ENCODE results near the gene CHMP2A. TPM values are rescaled to one million over a fixed set of nuclear protein-coding genes. Genes with fewer than 3 reads are reported as not detected.

Gene CHMP2A
- total RNA-seq, 1 donor from 2014 or later, result 105 TPM

DNA sequence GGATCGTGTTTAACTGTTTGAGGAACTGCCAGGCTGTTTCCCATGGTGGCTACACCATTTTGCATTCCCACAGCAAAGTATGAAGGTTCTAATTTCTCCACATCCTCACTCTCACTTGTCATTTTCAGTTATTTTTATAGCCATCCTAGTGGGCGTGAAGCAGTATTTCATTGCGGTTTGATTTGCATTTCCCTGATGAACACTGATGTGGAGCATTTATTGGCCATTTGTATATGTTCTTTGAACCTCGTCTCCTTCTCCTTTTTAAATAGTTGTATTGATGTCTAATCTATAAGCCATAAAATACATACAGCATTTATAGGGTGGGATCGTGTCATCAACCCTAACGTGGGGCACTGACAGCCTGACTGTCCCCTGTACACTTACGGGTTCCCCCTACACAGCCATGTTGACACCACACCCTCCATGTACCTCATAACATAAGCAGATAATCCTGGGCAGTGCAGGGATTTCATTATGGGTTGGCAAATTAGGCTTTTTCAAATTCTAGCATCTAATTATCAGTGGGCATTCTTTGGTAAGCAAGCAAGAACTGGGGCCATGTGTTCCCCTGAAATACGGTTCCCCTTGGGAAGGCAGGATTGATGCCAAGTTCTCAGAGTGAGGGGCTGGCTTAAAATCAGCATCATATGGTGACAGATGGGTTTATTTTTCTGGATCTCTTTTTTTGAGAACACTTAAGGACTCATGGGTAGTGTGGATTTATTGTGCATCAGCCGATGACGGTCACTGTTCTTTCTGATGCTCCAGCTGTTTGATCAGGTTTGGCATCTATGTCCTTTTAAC is 23.7 kb downstream of the CHMP2A start:
- intact Hi-C loops (cut with micrococcal nuclease), result no loop called here
- Mint-ChIP-seq H3K4me3 (ENCODE audit: low read depth) (no peak overlapping the region), H3K36me3 (ENCODE audit: low read depth) (no peaks in the 10 kb centered on the region), H3K9me3 (no peaks in the 10 kb centered on the region), H3K27me3 (ENCODE audit: low read depth) (peaks cover 5% of the 10 kb centered on the region), H3K27ac (no peak overlapping the region), H3K4me1 (ENCODE audit: low read depth) (no peaks in the 10 kb centered on the region)
- DNase-seq (ENCODE audit: low spot score), result no peak

GRCh38 chr19:58529405-58529804 is 25.5 kb downstream of the CHMP2A start:
- Mint-ChIP-seq H3K27ac (no peak overlapping the region), H3K4me3 (ENCODE audit: low read depth) (no peak overlapping the region), H3K36me3 (ENCODE audit: low read depth) (no peaks in the 10 kb centered on the region), H3K4me1 (ENCODE audit: low read depth) (no peaks in the 10 kb centered on the region), H3K27me3 (ENCODE audit: low read depth) (peaks cover 5% of the 10 kb centered on the region), H3K9me3 (no peaks in the 10 kb centered on the region)
- no peak for DNase-seq (ENCODE audit: low spot score)
- intact Hi-C loops (cut with micrococcal nuclease), result no loop called here

DNA sequence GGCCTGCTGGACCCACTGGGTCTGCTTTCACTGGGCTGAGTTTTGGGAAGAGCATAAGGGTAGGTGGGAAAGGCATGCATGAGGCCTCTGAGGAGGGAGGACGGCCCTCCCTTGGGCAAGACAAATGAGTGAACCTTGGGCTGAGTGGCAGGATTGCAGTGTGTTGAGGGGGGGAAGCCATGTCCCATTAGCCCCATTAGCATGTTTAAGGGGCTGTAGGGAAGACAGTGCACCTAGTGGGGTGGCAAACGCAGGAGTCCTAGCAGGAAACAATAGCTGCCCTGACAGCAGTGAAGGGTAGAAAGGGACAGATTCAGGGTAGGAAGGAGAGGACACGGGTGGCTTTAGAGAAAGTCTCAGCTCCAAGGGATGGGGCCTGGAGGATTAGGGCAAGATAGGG is 32.2 kb downstream of the CHMP2A start:
- no peak overlapping the region for H3K27ac Mint-ChIP-seq
- H3K4me3 Mint-ChIP-seq (ENCODE audit: low read depth), result no peak overlapping the region
- H3K9me3 Mint-ChIP-seq, result no peaks in the 10 kb centered on the region
- H3K36me3 Mint-ChIP-seq (ENCODE audit: low read depth), result peaks cover 12% of the 10 kb centered on the region
- intact Hi-C loops (cut with micrococcal nuclease), result no loop called here
- H3K27me3 Mint-ChIP-seq (ENCODE audit: low read depth), result no peaks in the 10 kb centered on the region
- no peak for DNase-seq (ENCODE audit: low spot score)
- H3K4me1 Mint-ChIP-seq (ENCODE audit: low read depth), result peaks cover 17% of the 10 kb centered on the region

- no peaks in the 10 kb centered on the region for H3K9me3 Mint-ChIP-seq
- H3K27me3 Mint-ChIP-seq (ENCODE audit: low read depth), result no peaks in the 10 kb centered on the region
- intact Hi-C loops (cut with micrococcal nuclease), result no loop called here
- H3K36me3 Mint-ChIP-seq (ENCODE audit: low read depth), result peaks cover 16% of the 10 kb centered on the region
- DNase-seq (ENCODE audit: low spot score), result no peak
- peaks cover 18% of the 10 kb centered on the region for H3K4me1 Mint-ChIP-seq (ENCODE audit: low read depth)
- H3K27ac Mint-ChIP-seq, result no peak overlapping the region
- H3K4me3 Mint-ChIP-seq (ENCODE audit: low read depth), result peak overlapping the region; percentile 59
These were observed 33.3 kb downstream of the CHMP2A start for GRCh38 chr19:58521651-58522050.

GRCh38 chr19:58520257-58520599 is 34.7 kb downstream of the CHMP2A start:
- H3K4me3 Mint-ChIP-seq (ENCODE audit: low read depth), result peak overlapping the region; percentile 99
- H3K27ac Mint-ChIP-seq, result peak overlapping the region; percentile 98
- H3K27me3 Mint-ChIP-seq (ENCODE audit: low read depth), result no peaks in the 10 kb centered on the region
- peaks cover 26% of the 10 kb centered on the region for H3K4me1 Mint-ChIP-seq (ENCODE audit: low read depth)
- DNase-seq (ENCODE audit: low spot score), result no peak
- no peaks in the 10 kb centered on the region for H3K9me3 Mint-ChIP-seq
- H3K36me3 Mint-ChIP-seq (ENCODE audit: low read depth), result peaks cover 30% of the 10 kb centered on the region
- intact Hi-C loops (cut with micrococcal nuclease), result no loop called here

- intact Hi-C loops (cut with micrococcal nuclease), result loop anchor here (1.0 to 2.0 kb wide), 9 partner anchors 20 to 337 kb away; partner anchors contain the start of genes CHMP2A, RPS5 and TRIM28
- Mint-ChIP-seq H3K9me3 (no peaks in the 10 kb centered on the region), H3K27ac (peak within 1 kb of the TSS; percentile 98)
These were observed 35.3 kb downstream of the CHMP2A start, which contains the start of gene ZBTB45 for GRCh38 chr19:58519355-58520256. Gene ZBTB45, minus strand, starts transcription at chr19:58519810. Its CDS starts 2,137 bp downstream, at chr19:58517673.

GRCh38 chr19:58519087-58519354 is 35.9 kb downstream of the CHMP2A start:
- Mint-ChIP-seq H3K9me3 (no peaks in the 10 kb centered on the region), H3K36me3 (ENCODE audit: low read depth) (peaks cover 41% of the 10 kb centered on the region), H3K27me3 (ENCODE audit: low read depth) (no peaks in the 10 kb centered on the region), H3K4me1 (ENCODE audit: low read depth) (peaks cover 29% of the 10 kb centered on the region), H3K4me3 (ENCODE audit: low read depth) (peak overlapping the region; percentile 99), H3K27ac (peak overlapping the region; percentile 98)
- DNase-seq (ENCODE audit: low spot score), result peak; percentile 50
- intact Hi-C loops (cut with micrococcal nuclease), result loop anchor here (1.0 to 2.0 kb wide), 9 partner anchors 20 to 337 kb away; partner anchors contain the start of genes CHMP2A, RPS5 and TRIM28

More at GRCh38 chr19:58519355-58520256, 35.3 kb downstream of the CHMP2A start, which contains the start of gene ZBTB45:
- DNase-seq (ENCODE audit: low spot score), result peak; percentile 90
- Mint-ChIP-seq H3K4me3 (ENCODE audit: low read depth) (peak within 1 kb of the TSS; percentile 99), H3K27me3 (ENCODE audit: low read depth) (no peaks in the 10 kb centered on the region), H3K4me1 (ENCODE audit: low read depth) (peaks cover 29% of the 10 kb centered on the region), H3K36me3 (ENCODE audit: low read depth) (peaks cover 35% of the 10 kb centered on the region)

- Mint-ChIP-seq H3K4me1 (ENCODE audit: low read depth) (peaks cover 32% of the 10 kb centered on the region), H3K27ac (peak overlapping the region; percentile 98), H3K9me3 (no peaks in the 10 kb centered on the region), H3K27me3 (ENCODE audit: low read depth) (no peaks in the 10 kb centered on the region), H3K4me3 (ENCODE audit: low read depth) (peak overlapping the region; percentile 99), H3K36me3 (ENCODE audit: low read depth) (peaks cover 42% of the 10 kb centered on the region)
- DNase-seq (ENCODE audit: low spot score), result no peak
- intact Hi-C loops (cut with micrococcal nuclease), result loop anchor here (1.0 to 2.0 kb wide), 9 partner anchors 19 to 336 kb away; partner anchors contain the start of genes CHMP2A, RPS5 and TRIM28
These were observed 36.4 kb downstream of the CHMP2A start for GRCh38 chr19:58518256-58519086.

- H3K4me3 Mint-ChIP-seq (ENCODE audit: low read depth), result peak overlapping the region; percentile 42
- no peaks in the 10 kb centered on the region for H3K9me3 Mint-ChIP-seq
- H3K4me1 Mint-ChIP-seq (ENCODE audit: low read depth), result peaks cover 36% of the 10 kb centered on the region
- intact Hi-C loops (cut with micrococcal nuclease), result no loop called here
- H3K27ac Mint-ChIP-seq, result no peak overlapping the region
- H3K27me3 Mint-ChIP-seq (ENCODE audit: low read depth), result no peaks in the 10 kb centered on the region
- no peak for DNase-seq (ENCODE audit: low spot score)
- H3K36me3 Mint-ChIP-seq (ENCODE audit: low read depth), result peaks cover 42% of the 10 kb centered on the region
These were observed 37.7 kb downstream of the CHMP2A start for GRCh38 chr19:58516964-58517833.

DNA sequence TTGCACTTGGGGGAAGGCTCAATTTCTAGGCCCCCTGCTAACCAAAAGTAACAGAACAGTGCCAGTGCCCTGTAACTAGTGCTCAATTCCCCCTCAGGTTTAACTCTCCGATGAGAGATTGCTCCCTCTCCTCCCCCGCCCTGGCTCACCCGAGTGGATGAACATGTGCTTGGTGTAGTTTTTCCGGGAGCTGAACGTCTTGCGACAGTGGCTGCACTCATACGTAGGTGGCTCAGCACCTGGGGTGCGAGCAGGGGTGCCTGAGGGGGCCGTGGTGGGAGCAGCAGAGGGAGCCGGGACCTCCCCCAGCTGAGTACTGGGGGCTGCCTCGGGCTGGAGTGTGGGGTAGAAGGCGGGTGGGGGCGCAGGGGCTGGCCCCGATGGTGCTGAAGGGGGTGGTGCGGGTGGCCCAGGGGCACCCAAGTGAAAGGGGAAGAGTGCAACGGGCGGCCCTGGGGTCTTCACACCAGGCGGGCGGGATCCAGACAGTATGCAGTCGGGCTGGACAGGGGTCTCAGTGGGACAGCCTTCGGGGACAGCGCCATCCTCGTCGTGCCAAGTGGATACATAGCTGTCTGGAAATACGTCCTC is 38.6 kb downstream of the CHMP2A start:
- no peaks in the 10 kb centered on the region for H3K27me3 Mint-ChIP-seq (ENCODE audit: low read depth)
- peaks cover 36% of the 10 kb centered on the region for H3K4me1 Mint-ChIP-seq (ENCODE audit: low read depth)
- intact Hi-C loops (cut with micrococcal nuclease), result no loop called here
- DNase-seq (ENCODE audit: low spot score), result no peak
- H3K36me3 Mint-ChIP-seq (ENCODE audit: low read depth), result peaks cover 45% of the 10 kb centered on the region
- no peaks in the 10 kb centered on the region for H3K9me3 Mint-ChIP-seq
- H3K4me3 Mint-ChIP-seq (ENCODE audit: low read depth), result peak overlapping the region; percentile 62
- H3K27ac Mint-ChIP-seq, result no peak overlapping the region

GRCh38 chr19:58515259-58515658 is 39.6 kb downstream of the CHMP2A start:
- intact Hi-C loops (cut with micrococcal nuclease), result no loop called here
- peak overlapping the region; percentile 30 for H3K27ac Mint-ChIP-seq
- peaks cover 33% of the 10 kb centered on the region for H3K4me1 Mint-ChIP-seq (ENCODE audit: low read depth)
- no peaks in the 10 kb centered on the region for H3K27me3 Mint-ChIP-seq (ENCODE audit: low read depth)
- H3K4me3 Mint-ChIP-seq (ENCODE audit: low read depth), result peak overlapping the region; percentile 62
- no peaks in the 10 kb centered on the region for H3K9me3 Mint-ChIP-seq
- peaks cover 45% of the 10 kb centered on the region for H3K36me3 Mint-ChIP-seq (ENCODE audit: low read depth)
- no peak for DNase-seq (ENCODE audit: low spot score)
